Measurements from ENCODE around the gene PIP5K1A.
A peak's percentile ranks its signal among the peaks of the same experiment; 100 is the strongest.

The PIP5K1A gene

GRCh38 chr1:151211972-151212705 lies 13.8 kb downstream of the PIP5K1A start:
- peak in 1 of 2 donors; percentile 11 for DNase-seq
- Histone ChIP-seq H4K12ac (ENCODE audit: low read depth, low read length) (no peak overlapping the region), H3K27ac (ENCODE audit: low read depth, low read length) (no peak overlapping the region), H3K4me1 (ENCODE audit: control insufficient read depth in 1 of 2, insufficient read depth in 2 of 2, low read length in 2 of 2) (no peaks in the 10 kb centered on the region), H3K9me3 (ENCODE audit: insufficient read depth, low read depth, low read length) (no peaks in the 10 kb centered on the region), H3K4me3 (ENCODE audit: low read depth, low read length) (no peak overlapping the region), H3K79me1 (ENCODE audit: low read length) (no peaks in the 10 kb centered on the region), H2BK120ac (ENCODE audit: insufficient read depth, low read length, poor library complexity) (no peak overlapping the region), H4K8ac (ENCODE audit: low read depth, low read length) (no peak overlapping the region), H2AFZ (ENCODE audit: insufficient read depth, low read length, poor library complexity) (no peak overlapping the region), H3K4ac (ENCODE audit: low read depth, low read length) (peak overlapping the region; percentile 15), H2BK12ac (ENCODE audit: low read length) (no peak overlapping the region), H2AK5ac (ENCODE audit: low read length) (no peak overlapping the region), H2BK5ac (ENCODE audit: low read depth, low read length, poor library complexity) (no peak overlapping the region), H3K9ac (ENCODE audit: low read length) (no peak overlapping the region), H3K23ac (ENCODE audit: low read length) (no peak overlapping the region), H3K18ac (ENCODE audit: low read length) (no peak overlapping the region), H3K4me2 (ENCODE audit: low read length) (no peak overlapping the region), H3K14ac (ENCODE audit: low read length) (no peak overlapping the region), H3K27me3 (ENCODE audit: insufficient read depth, low read length) (no peaks in the 10 kb centered on the region), H4K91ac (ENCODE audit: low read depth, low read length) (no peak overlapping the region), H3K36me3 (ENCODE audit: control insufficient read depth in 1 of 2, insufficient read depth in 2 of 2, low read length in 2 of 2) (peaks cover 23 to 41% of the 10 kb centered on the region in 2 experiments), H3K79me2 (ENCODE audit: control insufficient read depth, insufficient read depth, low read length, poor library complexity) (peaks cover 8% of the 10 kb centered on the region)
- WGBS (ENCODE audit: extremely low coverage, insufficient coverage, insufficient read length): no CpG with 5 or more reads among the region's 15 CpGs

- Histone ChIP-seq H3K79me1 (ENCODE audit: low read length) (no peaks in the 10 kb centered on the region), H3K4me3 (ENCODE audit: low read depth, low read length) (no peak overlapping the region), H3K14ac (ENCODE audit: low read length) (no peak overlapping the region), H3K27me3 (ENCODE audit: insufficient read depth, low read length) (no peaks in the 10 kb centered on the region), H3K79me2 (ENCODE audit: control insufficient read depth, insufficient read depth, low read length, poor library complexity) (peaks cover 6% of the 10 kb centered on the region), H2BK5ac (ENCODE audit: low read depth, low read length, poor library complexity) (no peak overlapping the region), H2BK120ac (ENCODE audit: insufficient read depth, low read length, poor library complexity) (no peak overlapping the region), H4K8ac (ENCODE audit: low read depth, low read length) (no peak overlapping the region), H3K36me3 (ENCODE audit: control insufficient read depth in 1 of 2, insufficient read depth in 2 of 2, low read length in 2 of 2) (peaks cover 18 to 34% of the 10 kb centered on the region in 2 experiments), H2BK12ac (ENCODE audit: low read length) (no peak overlapping the region), H3K23ac (ENCODE audit: low read length) (no peak overlapping the region), H3K9ac (ENCODE audit: low read length) (no peak overlapping the region), H3K4me1 (ENCODE audit: control insufficient read depth in 1 of 2, insufficient read depth in 2 of 2, low read length in 2 of 2) (no peaks in the 10 kb centered on the region), H3K4ac (ENCODE audit: low read depth, low read length) (no peak overlapping the region), H2AFZ (ENCODE audit: insufficient read depth, low read length, poor library complexity) (no peak overlapping the region), H3K18ac (ENCODE audit: low read length) (no peak overlapping the region), H3K27ac (ENCODE audit: low read depth, low read length) (no peak overlapping the region), H2AK5ac (ENCODE audit: low read length) (no peak overlapping the region), H3K9me3 (ENCODE audit: insufficient read depth, low read depth, low read length) (no peaks in the 10 kb centered on the region), H4K12ac (ENCODE audit: low read depth, low read length) (no peak overlapping the region), H3K4me2 (ENCODE audit: low read length) (no peak overlapping the region), H4K91ac (ENCODE audit: low read depth, low read length) (no peak overlapping the region)
- WGBS (ENCODE audit: extremely low coverage, insufficient coverage, insufficient read length): no CpG with 5 or more reads among the region's 2 CpGs
- DNase-seq: peak in 1 of 2 donors; percentile 44
These were observed 15.2 kb downstream of the PIP5K1A start for GRCh38 chr1:151213560-151213959.

DNA sequence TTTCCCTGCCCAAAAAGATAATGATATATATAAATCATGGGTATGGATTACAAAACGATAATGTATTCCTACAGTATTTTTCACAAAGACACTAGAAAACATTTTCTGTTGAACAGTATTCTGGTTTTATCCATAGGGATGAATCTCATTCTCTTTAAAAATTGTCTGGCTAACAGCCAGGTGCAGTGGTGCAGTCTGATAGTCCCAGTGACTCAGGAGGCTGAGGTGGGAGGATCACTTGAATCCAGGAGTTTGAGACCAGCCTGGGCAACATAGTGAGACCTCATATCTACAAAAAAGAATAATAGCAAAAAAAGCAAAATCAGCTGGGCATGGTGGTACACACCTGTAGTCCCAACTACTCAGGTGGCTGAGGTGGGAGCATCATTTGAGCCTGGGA lies 23.3 kb downstream of the PIP5K1A start:
- Histone ChIP-seq H3K4me2 (ENCODE audit: low read length) (no peak overlapping the region), H3K14ac (ENCODE audit: low read length) (no peak overlapping the region), H2AK5ac (ENCODE audit: low read length) (no peak overlapping the region), H4K8ac (ENCODE audit: low read depth, low read length) (no peak overlapping the region), H3K9ac (ENCODE audit: low read length) (no peak overlapping the region), H3K4me3 (ENCODE audit: low read depth, low read length) (no peak overlapping the region), H3K27me3 (ENCODE audit: insufficient read depth, low read length) (no peaks in the 10 kb centered on the region), H4K91ac (ENCODE audit: low read depth, low read length) (no peak overlapping the region), H3K27ac (ENCODE audit: low read depth, low read length) (no peak overlapping the region), H2AFZ (ENCODE audit: insufficient read depth, low read length, poor library complexity) (no peak overlapping the region), H4K12ac (ENCODE audit: low read depth, low read length) (no peak overlapping the region), H3K9me3 (ENCODE audit: insufficient read depth, low read depth, low read length) (no peaks in the 10 kb centered on the region), H3K79me2 (ENCODE audit: control insufficient read depth, insufficient read depth, low read length, poor library complexity) (no peaks in the 10 kb centered on the region), H3K23ac (ENCODE audit: low read length) (no peak overlapping the region), H3K36me3 (ENCODE audit: control insufficient read depth in 1 of 2, insufficient read depth in 2 of 2, low read length in 2 of 2) (peaks cover 23 to 28% of the 10 kb centered on the region in 2 experiments), H2BK12ac (ENCODE audit: low read length) (no peak overlapping the region), H3K18ac (ENCODE audit: low read length) (no peak overlapping the region), H3K79me1 (ENCODE audit: low read length) (no peaks in the 10 kb centered on the region), H2BK120ac (ENCODE audit: insufficient read depth, low read length, poor library complexity) (no peak overlapping the region), H3K4me1 (ENCODE audit: control insufficient read depth in 1 of 2, insufficient read depth in 2 of 2, low read length in 2 of 2) (no peaks in the 10 kb centered on the region), H2BK5ac (ENCODE audit: low read depth, low read length, poor library complexity) (no peak overlapping the region), H3K4ac (ENCODE audit: low read depth, low read length) (peak overlapping the region; percentile 50)
- no CpG with 5 or more reads among the region's 1 CpG for WGBS (ENCODE audit: extremely low coverage, insufficient coverage, insufficient read length)
- no peak for DNase-seq

GRCh38 chr1:151222130-151222529 lies 23.8 kb downstream of the PIP5K1A start:
- H3K4me2 ChIP-seq (ENCODE audit: low read length): no peak overlapping the region

More at GRCh38 chr1:151222130-151222529, 23.8 kb downstream of the PIP5K1A start:
- Histone ChIP-seq H3K23ac (ENCODE audit: low read length) (no peak overlapping the region), H3K9ac (ENCODE audit: low read length) (no peak overlapping the region), H2BK120ac (ENCODE audit: insufficient read depth, low read length, poor library complexity) (no peak overlapping the region), H3K79me1 (ENCODE audit: low read length) (no peaks in the 10 kb centered on the region), H3K27ac (ENCODE audit: low read depth, low read length) (no peak overlapping the region), H3K79me2 (ENCODE audit: control insufficient read depth, insufficient read depth, low read length, poor library complexity) (no peaks in the 10 kb centered on the region), H3K18ac (ENCODE audit: low read length) (no peak overlapping the region), H3K9me3 (ENCODE audit: insufficient read depth, low read depth, low read length) (no peaks in the 10 kb centered on the region), H2AK5ac (ENCODE audit: low read length) (no peak overlapping the region), H2BK12ac (ENCODE audit: low read length) (no peak overlapping the region), H3K36me3 (ENCODE audit: control insufficient read depth in 1 of 2, insufficient read depth in 2 of 2, low read length in 2 of 2) (peaks cover 24 to 27% of the 10 kb centered on the region in 2 experiments), H2BK5ac (ENCODE audit: low read depth, low read length, poor library complexity) (no peak overlapping the region), H3K4me1 (ENCODE audit: control insufficient read depth in 1 of 2, insufficient read depth in 2 of 2, low read length in 2 of 2) (no peaks in the 10 kb centered on the region), H4K91ac (ENCODE audit: low read depth, low read length) (no peak overlapping the region), H3K4me3 (ENCODE audit: low read depth, low read length) (no peak overlapping the region), H3K4ac (ENCODE audit: low read depth, low read length) (peak overlapping the region; percentile 31), H4K8ac (ENCODE audit: low read depth, low read length) (no peak overlapping the region), H3K14ac (ENCODE audit: low read length) (no peak overlapping the region), H3K27me3 (ENCODE audit: insufficient read depth, low read length) (no peaks in the 10 kb centered on the region), H4K12ac (ENCODE audit: low read depth, low read length) (no peak overlapping the region), H2AFZ (ENCODE audit: insufficient read depth, low read length, poor library complexity) (no peak overlapping the region)
- no CpG with 5 or more reads among the region's 4 CpGs for WGBS (ENCODE audit: extremely low coverage, insufficient coverage, insufficient read length)
- no peak for DNase-seq

Measured in trophoblast cell (in vitro differentiated cells and primary cell).